Astrocyte (in vitro differentiated cells and primary cell): ENCODE data around the gene ARSA. TPM values are rescaled to one million over a fixed set of nuclear protein-coding genes. Genes with fewer than 3 reads are reported as not detected.

Experiments used
- DNase-seq: peaks from one replicate; pipeline ENCODE4 v3.0.0-alpha.2; 2010; ENCODE audit warnings: low read depth
- FAIRE-seq: peaks from 2 replicates; lab custom pipeline; 2011; peaks lifted over from hg19 to GRCh38; lab: Jason Lieb, UNC
- H2AFZ ChIP-seq: 2 replicates; pipeline ENCODE4 v1.6.0; 2012; ENCODE audit warnings: low read depth, low read length, inconsistent platforms
- H3K27ac ChIP-seq: 2 replicates; pipeline ENCODE4 v1.5.1; 2011; ENCODE audit warnings: low read depth, low read length, inconsistent platforms
- H3K27me3 ChIP-seq: 2 replicates; pipeline ENCODE4 v1.6.0; 2011; ENCODE audit warnings: low read length, inconsistent platforms; ENCODE audit not compliant: insufficient read depth
- H3K36me3 ChIP-seq: 2 replicates; pipeline ENCODE4 v1.5.1; 2011; ENCODE audit warnings: low read length, inconsistent platforms; ENCODE audit not compliant: insufficient read depth
- H3K4me1 ChIP-seq: 2 replicates; pipeline ENCODE4 v1.5.1; 2011; ENCODE audit warnings: low read length, inconsistent platforms; ENCODE audit not compliant: insufficient read depth
- H3K4me2 ChIP-seq: 2 replicates; pipeline ENCODE4 v1.6.0; 2012; ENCODE audit warnings: low read length, inconsistent platforms
- H3K4me3 ChIP-seq: 2 replicates; pipeline ENCODE4 v1.5.1; 2011; ENCODE audit warnings: low read depth, mild to moderate bottlenecking, low read length, inconsistent platforms; ENCODE audit not compliant: insufficient read depth
- H3K79me2 ChIP-seq: 2 replicates; pipeline ENCODE4 v1.6.0; 2012; ENCODE audit warnings: mild to moderate bottlenecking, low read length, inconsistent platforms; ENCODE audit not compliant: insufficient read depth
- H3K9ac ChIP-seq: 2 replicates; pipeline ENCODE4 v1.6.0; 2012; ENCODE audit warnings: mild to moderate bottlenecking, low read length, inconsistent platforms
- H3K9me3 ChIP-seq: 2 replicates; pipeline ENCODE4 v1.5.1; 2012; ENCODE audit warnings: low read depth, mild to moderate bottlenecking, low read length, inconsistent platforms; ENCODE audit not compliant: insufficient read depth
- H4K20me1 ChIP-seq: 2 replicates; pipeline ENCODE4 v1.6.0; 2012; ENCODE audit warnings: low read length, inconsistent platforms; ENCODE audit not compliant: insufficient read depth
- H3K27ac Mint-ChIP-seq: one replicate; pipeline ENCODE4 v1.8.0; 2021; ENCODE audit warnings: mild to moderate bottlenecking, mixed read lengths; ENCODE audit not compliant: unreplicated experiment
- H3K27me3 Mint-ChIP-seq: one replicate; pipeline ENCODE4 v1.8.0; 2021; ENCODE audit warnings: low read depth, mixed read lengths; ENCODE audit not compliant: unreplicated experiment
- H3K36me3 Mint-ChIP-seq: one replicate; pipeline ENCODE4 v1.8.0; 2021; ENCODE audit warnings: low read depth, mixed read lengths; ENCODE audit not compliant: unreplicated experiment
- H3K4me1 Mint-ChIP-seq: one replicate; pipeline ENCODE4 v1.8.0; 2021; ENCODE audit warnings: low read depth, mixed read lengths; ENCODE audit not compliant: unreplicated experiment
- H3K4me3 Mint-ChIP-seq: one replicate; pipeline ENCODE4 v1.8.0; 2021; ENCODE audit warnings: mild to moderate bottlenecking, moderate library complexity, mixed read lengths; ENCODE audit not compliant: unreplicated experiment
- H3K9me3 Mint-ChIP-seq: one replicate; pipeline ENCODE4 v1.8.0; 2021; ENCODE audit warnings: mild to moderate bottlenecking, mixed read lengths; ENCODE audit not compliant: unreplicated experiment
- CTCF ChIP-seq: IDR thresholded peaks from 2 replicates; pipeline ENCODE4 v1.5.1; 2011; ENCODE audit warnings: low read depth, mild to moderate bottlenecking, inconsistent platforms, low read length, moderate library complexity; ENCODE audit not compliant: insufficient read depth
- EZH2 ChIP-seq: IDR thresholded peaks from 2 replicates; pipeline ENCODE4 v1.6.1; 2012; ENCODE audit warnings: mild to moderate bottlenecking, low read length, inconsistent platforms; ENCODE audit not compliant: insufficient read depth
- total RNA-seq: library from RNA; stranded (reverse); gene quantifications from 2 replicates; pipeline ENCODE4 v1.2.1, GENCODE V29; 2021

Gene ARSA
- total RNA-seq, 1 donor from 2014 or later: 25.5 TPM

GRCh38 chr22:50635591-50635990 is 7.6 kb upstream of the ARSA start:
- no peaks in the 10 kb centered on the region for H3K4me1 Mint-ChIP-seq
- H3K9me3 ChIP-seq: no peaks in the 10 kb centered on the region
- no peaks in the 10 kb centered on the region for H3K79me2 ChIP-seq
- DNase-seq (no peak), FAIRE-seq (no peak)
- no peak overlapping the region for H3K4me2 ChIP-seq
- H3K27me3 Mint-ChIP-seq: peaks cover 14% of the 10 kb centered on the region
- no peak overlapping the region for H3K4me3 ChIP-seq
- no peak overlapping the region for H3K27ac ChIP-seq
- H3K4me1 ChIP-seq: no peaks in the 10 kb centered on the region
- H3K4me3 Mint-ChIP-seq: no peak overlapping the region
- H3K27me3 ChIP-seq: peaks cover 7% of the 10 kb centered on the region
- no peaks in the 10 kb centered on the region for H4K20me1 ChIP-seq
- H3K27ac Mint-ChIP-seq: no peak overlapping the region
- no peak overlapping the region for H3K9ac ChIP-seq
- no peak overlapping the region for H2AFZ ChIP-seq
- H3K36me3 ChIP-seq: no peaks in the 10 kb centered on the region
- H3K9me3 Mint-ChIP-seq: no peaks in the 10 kb centered on the region
- no peaks in the 10 kb centered on the region for H3K36me3 Mint-ChIP-seq
- TF ChIP-seq EZH2: no peak
- no peak for TF ChIP-seq CTCF

DNA sequence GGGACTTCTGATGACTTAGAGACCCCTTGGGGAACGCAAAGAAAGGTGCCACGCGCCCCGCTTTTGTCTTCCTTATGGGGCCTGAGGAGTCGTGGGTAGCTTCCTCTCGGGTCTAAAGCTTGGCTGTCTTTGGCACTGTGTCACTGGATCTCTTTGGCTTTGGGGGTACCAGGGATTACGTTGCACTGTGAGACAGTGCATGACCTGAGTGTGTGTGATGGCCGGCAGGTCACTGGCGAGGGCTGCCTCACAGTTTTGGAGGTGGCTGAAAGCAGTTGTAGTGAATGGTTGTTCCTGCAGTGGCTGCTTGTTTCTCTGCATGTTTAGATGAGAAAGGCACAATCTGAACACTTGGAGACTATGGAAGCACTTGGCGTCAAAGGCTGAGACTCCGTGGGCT is 5.8 kb upstream of the ARSA start:
- H3K27ac Mint-ChIP-seq: no peak overlapping the region
- DNase-seq: no peak
- Histone ChIP-seq H3K4me1 (peaks cover 1% of the 10 kb centered on the region), H4K20me1 (no peaks in the 10 kb centered on the region), H3K9ac (no peak overlapping the region), H3K79me2 (no peaks in the 10 kb centered on the region), H3K27ac (no peak overlapping the region), H3K27me3 (peaks cover 5% of the 10 kb centered on the region), H3K9me3 (no peaks in the 10 kb centered on the region), H2AFZ (no peak overlapping the region), H3K36me3 (no peaks in the 10 kb centered on the region), H3K4me3 (no peak overlapping the region), H3K4me2 (no peak overlapping the region)
- TF ChIP-seq EZH2: no peak
- TF ChIP-seq CTCF: no peak
- peaks cover under 1% of the 10 kb centered on the region for H3K4me1 Mint-ChIP-seq
- H3K4me3 Mint-ChIP-seq: no peak overlapping the region
- no peak for FAIRE-seq
- H3K36me3 Mint-ChIP-seq: no peaks in the 10 kb centered on the region
- peaks cover 4% of the 10 kb centered on the region for H3K27me3 Mint-ChIP-seq
- no peaks in the 10 kb centered on the region for H3K9me3 Mint-ChIP-seq

- Histone ChIP-seq H3K4me1 (peaks cover 7% of the 10 kb centered on the region), H3K9ac (no peak overlapping the region), H3K27ac (no peak overlapping the region), H3K9me3 (no peaks in the 10 kb centered on the region), H2AFZ (no peak overlapping the region), H3K4me3 (no peak overlapping the region), H3K79me2 (no peaks in the 10 kb centered on the region), H4K20me1 (no peaks in the 10 kb centered on the region), H3K27me3 (peaks cover 3% of the 10 kb centered on the region), H3K36me3 (no peaks in the 10 kb centered on the region), H3K4me2 (no peak overlapping the region)
- Mint-ChIP-seq H3K4me1 (peaks cover 5% of the 10 kb centered on the region), H3K9me3 (no peaks in the 10 kb centered on the region), H3K36me3 (no peaks in the 10 kb centered on the region), H3K27ac (no peak overlapping the region), H3K4me3 (no peak overlapping the region), H3K27me3 (peaks cover 4% of the 10 kb centered on the region)
- TF ChIP-seq EZH2 (no peak), CTCF (no peak)
- DNase-seq: no peak
- FAIRE-seq: no peak
Observed at GRCh38 chr22:50633086-50633485, 5.1 kb upstream of the ARSA start.
